ENCODE results near the gene KRT26.

- TF ChIP-seq CTCF (IDR thresholded peaks at IDR 0.05) = no peak
- no peak for TF ChIP-seq POLR2AphosphoS5 (IDR thresholded peaks at IDR 0.05)
Observed at GRCh38 chr17:40793832-40794231, 21.8 kb upstream of the KRT26 start.
